Measurements from ENCODE around the gene GLI3. TPM values are rescaled to one million over a fixed set of nuclear protein-coding genes. Genes with fewer than 3 reads are reported as not detected.

GLI3 gene
- total and polyA plus RNA-seq, 2 donors (not counting 1 experiment from before 2014, with no cell fraction given) = 6.4 to 6.5 TPM

DNA sequence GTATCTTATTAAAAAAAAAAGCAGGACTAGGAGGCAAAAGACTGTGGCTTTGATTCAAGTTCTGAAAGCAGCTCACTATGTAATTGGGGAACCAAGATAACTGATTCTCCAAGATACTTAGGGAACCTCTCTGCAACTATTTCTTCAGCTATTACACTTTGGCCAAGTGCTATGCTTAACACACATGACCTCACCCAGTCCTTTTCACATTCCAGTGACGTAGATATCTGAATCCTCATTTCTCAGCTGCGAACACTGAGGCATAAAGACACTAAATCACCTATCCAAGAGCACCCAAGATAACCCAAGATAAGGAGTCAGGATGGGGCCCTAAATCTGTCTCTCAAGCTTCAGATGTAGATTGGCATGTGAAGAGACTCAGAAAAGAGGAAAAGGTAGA, 133.6 kb downstream of the GLI3 start:
- Histone ChIP-seq H3K4me2 (ENCODE audit: extremely low read depth, insufficient read depth, low read length) (no peak overlapping the region), H2AFZ (ENCODE audit: low read length) (no peak overlapping the region), H3K9ac (ENCODE audit: insufficient read depth, low read length) (no peak overlapping the region), H3K36me3 (ENCODE audit: control insufficient read depth, insufficient read depth, low read length) (no peaks in the 10 kb centered on the region), H3K9me3 (ENCODE audit: control insufficient read depth, insufficient read depth, low read depth, low read length) (no peaks in the 10 kb centered on the region), H3K79me2 (ENCODE audit: control insufficient read depth, insufficient read depth, low read length) (no peaks in the 10 kb centered on the region), H4K20me1 (ENCODE audit: control insufficient read depth, extremely low read depth, insufficient read depth, low read length) (no peaks in the 10 kb centered on the region), H3K27me3 (ENCODE audit: control insufficient read depth, insufficient read depth, low read length) (no peaks in the 10 kb centered on the region), H3K4me3 (replicated peaks in 1 of 4; ENCODE audit: control extremely low read depth in 1 of 4, insufficient read depth in 1 of 4, low read depth in 3 of 4, low read length in 4 of 4) (no peak overlapping the region), H3K4me1 (ENCODE audit: control insufficient read depth, extremely low read depth, insufficient read depth, low read length) (peaks cover 21% of the 10 kb centered on the region), H3K27ac (ENCODE audit: insufficient read depth, low read length) (no peak overlapping the region)
- TF ChIP-seq, protein P1, sequence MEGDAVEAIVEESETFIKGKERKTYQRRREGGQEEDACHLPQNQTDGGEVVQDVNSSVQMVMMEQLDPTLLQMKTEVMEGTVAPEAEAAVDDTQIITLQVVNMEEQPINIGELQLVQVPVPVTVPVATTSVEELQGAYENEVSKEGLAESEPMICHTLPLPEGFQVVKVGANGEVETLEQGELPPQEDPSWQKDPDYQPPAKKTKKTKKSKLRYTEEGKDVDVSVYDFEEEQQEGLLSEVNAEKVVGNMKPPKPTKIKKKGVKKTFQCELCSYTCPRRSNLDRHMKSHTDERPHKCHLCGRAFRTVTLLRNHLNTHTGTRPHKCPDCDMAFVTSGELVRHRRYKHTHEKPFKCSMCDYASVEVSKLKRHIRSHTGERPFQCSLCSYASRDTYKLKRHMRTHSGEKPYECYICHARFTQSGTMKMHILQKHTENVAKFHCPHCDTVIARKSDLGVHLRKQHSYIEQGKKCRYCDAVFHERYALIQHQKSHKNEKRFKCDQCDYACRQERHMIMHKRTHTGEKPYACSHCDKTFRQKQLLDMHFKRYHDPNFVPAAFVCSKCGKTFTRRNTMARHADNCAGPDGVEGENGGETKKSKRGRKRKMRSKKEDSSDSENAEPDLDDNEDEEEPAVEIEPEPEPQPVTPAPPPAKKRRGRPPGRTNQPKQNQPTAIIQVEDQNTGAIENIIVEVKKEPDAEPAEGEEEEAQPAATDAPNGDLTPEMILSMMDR (conservative IDR thresholded peaks at IDR 0.05 in 1 of 2, IDR thresholded peaks at IDR 0.05 in 1 of 2; ENCODE audit: low read depth in 1 of 2, low read length in 2 of 2) = no peak
- TF ChIP-seq EZH2 (IDR thresholded peaks at IDR 0.05; ENCODE audit: low read length, missing control alignments) = no peak
- no peak for DNase-seq (ENCODE audit: low read depth in 2 of 2)

DNA sequence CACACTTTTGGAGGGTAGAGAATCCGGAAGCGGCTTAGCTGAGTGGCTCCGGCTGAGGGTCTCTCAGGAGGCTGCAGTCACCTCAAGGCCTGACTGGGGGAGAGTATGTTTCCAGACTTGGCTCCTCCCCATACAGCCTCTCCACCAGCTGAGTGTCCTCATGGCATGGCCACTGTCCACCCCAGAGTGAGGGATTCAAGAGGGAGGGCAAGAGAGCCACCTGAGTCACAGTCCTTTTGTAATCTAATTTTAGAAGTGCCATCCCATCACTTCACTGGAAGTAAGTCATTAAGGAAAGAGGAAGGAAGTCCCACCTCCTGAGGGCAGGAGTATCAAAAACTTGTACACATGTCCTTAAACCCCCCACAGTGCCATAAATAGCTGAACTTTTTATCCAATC, 134.0 kb downstream of the GLI3 start:
- Histone ChIP-seq H2AFZ (ENCODE audit: low read length) (no peak overlapping the region), H3K4me1 (ENCODE audit: control insufficient read depth, extremely low read depth, insufficient read depth, low read length) (peaks cover 21% of the 10 kb centered on the region), H3K9me3 (ENCODE audit: control insufficient read depth, insufficient read depth, low read depth, low read length) (no peaks in the 10 kb centered on the region), H3K4me3 (replicated peaks in 1 of 4; ENCODE audit: control extremely low read depth in 1 of 4, insufficient read depth in 1 of 4, low read depth in 3 of 4, low read length in 4 of 4) (no peak overlapping the region), H3K27ac (ENCODE audit: insufficient read depth, low read length) (no peak overlapping the region), H3K27me3 (ENCODE audit: control insufficient read depth, insufficient read depth, low read length) (no peaks in the 10 kb centered on the region), H3K9ac (ENCODE audit: insufficient read depth, low read length) (no peak overlapping the region), H3K79me2 (ENCODE audit: control insufficient read depth, insufficient read depth, low read length) (no peaks in the 10 kb centered on the region), H3K4me2 (ENCODE audit: extremely low read depth, insufficient read depth, low read length) (no peak overlapping the region), H4K20me1 (ENCODE audit: control insufficient read depth, extremely low read depth, insufficient read depth, low read length) (no peaks in the 10 kb centered on the region), H3K36me3 (ENCODE audit: control insufficient read depth, insufficient read depth, low read length) (no peaks in the 10 kb centered on the region)
- no peak for TF ChIP-seq EZH2 (IDR thresholded peaks at IDR 0.05; ENCODE audit: low read length, missing control alignments)
- TF ChIP-seq, protein P1 (conservative IDR thresholded peaks at IDR 0.05 in 1 of 2, IDR thresholded peaks at IDR 0.05 in 1 of 2; ENCODE audit: low read depth in 1 of 2, low read length in 2 of 2) = no peak
- no peak for DNase-seq (ENCODE audit: low read depth in 2 of 2)

DNA sequence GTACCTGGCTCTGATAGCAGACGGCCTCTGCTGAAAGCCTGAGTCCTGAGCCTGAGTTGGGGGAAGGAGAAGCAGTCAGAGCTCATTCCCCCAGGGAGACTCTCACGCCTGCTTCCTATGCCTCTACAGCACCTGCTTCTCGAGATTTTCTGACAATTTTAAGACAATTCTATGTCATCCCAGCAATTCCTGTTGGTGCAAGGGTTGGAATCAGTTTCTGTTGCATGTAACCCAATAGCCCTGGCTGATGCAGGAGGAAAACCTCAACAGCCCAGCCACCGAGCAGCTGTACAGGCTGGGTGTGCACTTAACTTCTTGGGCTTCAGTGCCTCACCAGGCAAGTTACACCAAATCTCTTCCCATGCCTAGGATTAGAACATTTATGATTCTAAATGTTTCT, 134.7 kb downstream of the GLI3 start:
- no peak overlapping the region for H3K9ac ChIP-seq (ENCODE audit: insufficient read depth, low read length)
- no peaks in the 10 kb centered on the region for H3K9me3 ChIP-seq (ENCODE audit: control insufficient read depth, insufficient read depth, low read depth, low read length)
- H3K36me3 ChIP-seq (ENCODE audit: control insufficient read depth, insufficient read depth, low read length) = no peaks in the 10 kb centered on the region
- H4K20me1 ChIP-seq (ENCODE audit: control insufficient read depth, extremely low read depth, insufficient read depth, low read length) = no peaks in the 10 kb centered on the region
- no peak overlapping the region for H3K4me2 ChIP-seq (ENCODE audit: extremely low read depth, insufficient read depth, low read length)
- no peak overlapping the region for H3K4me3 ChIP-seq (replicated peaks in 1 of 4; ENCODE audit: control extremely low read depth in 1 of 4, insufficient read depth in 1 of 4, low read depth in 3 of 4, low read length in 4 of 4)
- H3K79me2 ChIP-seq (ENCODE audit: control insufficient read depth, insufficient read depth, low read length) = no peaks in the 10 kb centered on the region
- H3K4me1 ChIP-seq (ENCODE audit: control insufficient read depth, extremely low read depth, insufficient read depth, low read length) = peaks cover 26% of the 10 kb centered on the region
- no peaks in the 10 kb centered on the region for H3K27me3 ChIP-seq (ENCODE audit: control insufficient read depth, insufficient read depth, low read length)
- no peak for TF ChIP-seq EZH2 (IDR thresholded peaks at IDR 0.05; ENCODE audit: low read length, missing control alignments)
- TF ChIP-seq, protein P1 (conservative IDR thresholded peaks at IDR 0.05 in 1 of 2, IDR thresholded peaks at IDR 0.05 in 1 of 2; ENCODE audit: low read depth in 1 of 2, low read length in 2 of 2) = no peak
- no peak overlapping the region for H3K27ac ChIP-seq (ENCODE audit: insufficient read depth, low read length)
- DNase-seq (ENCODE audit: low read depth in 2 of 2) = no peak
- H2AFZ ChIP-seq (ENCODE audit: low read length) = no peak overlapping the region

All from fibroblast of lung (primary cell).